Measurements from ENCODE around the gene KMT2C. TPM values are rescaled to one million over a fixed set of nuclear protein-coding genes. Genes with fewer than 3 reads are reported as not detected.

Gene KMT2C
- total and polyA plus RNA-seq, 2 of the 13 experiments (the other 11 are each of a cell fraction or from before 2014, with no cell fraction given) = 7.1 to 14.4 TPM

DNA sequence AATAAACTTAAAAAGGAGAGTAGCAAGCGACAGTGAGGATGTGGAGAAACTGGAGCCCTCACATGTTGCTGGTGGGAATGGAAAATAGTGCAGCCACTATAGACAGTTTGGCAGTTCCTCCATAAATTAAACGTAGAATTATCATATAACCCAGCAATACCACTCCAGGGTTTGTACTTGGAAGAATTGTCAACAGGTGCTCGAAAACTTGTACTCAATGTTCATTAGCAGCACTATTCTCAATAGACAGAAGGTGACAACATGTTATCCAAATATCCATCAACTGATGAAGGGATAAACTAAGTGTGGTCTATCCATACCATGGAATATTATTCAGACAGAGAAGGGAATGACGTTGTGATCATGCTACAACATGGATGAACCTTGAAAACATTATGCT is 338.5 kb downstream of the KMT2C start:
- no peaks in the 10 kb centered on the region for H3K79me2 ChIP-seq (ENCODE audit: insufficient read depth, low read length)
- DNase-seq (ENCODE audit: low spot score) (no peak), ATAC-seq (no peak), FAIRE-seq (no peak)
- POLR2A ChIA-PET = no interaction called here
- H3K9ac ChIP-seq (ENCODE audit: insufficient read depth, low read depth, low read length) = no peak overlapping the region
- BruUV-seq (replicated peaks) = no TSS peak
- no peak overlapping the region for H3K4me3 ChIP-seq (replicated peaks in 1 of 3; ENCODE audit: insufficient read depth in 1 of 3, low read depth in 2 of 3, low read length in 3 of 3)
- no peaks in the 10 kb centered on the region for H3K9me3 ChIP-seq (ENCODE audit: low read length)
- no peak overlapping the region for H3K4me2 ChIP-seq (ENCODE audit: low read depth, low read length)
- no peaks in the 10 kb centered on the region for H3K4me1 ChIP-seq (ENCODE audit: insufficient read depth, low read length)
- H4K20me1 ChIP-seq (ENCODE audit: insufficient read depth, low read length) = no peaks in the 10 kb centered on the region
- TF ChIP-seq ZNF615 (CRISPR knock-in tag; IDR thresholded peaks at IDR 0.05; ENCODE audit: borderline replicate concordance) (no peak), NFE2L2 (IDR thresholded peaks at IDR 0.05; ENCODE audit: low read length) (no peak), EED (CRISPR knock-in tag; IDR thresholded peaks at IDR 0.05) (no peak), MAFF (IDR thresholded peaks at IDR 0.05; ENCODE audit: low read depth, low read length) (no peak), NR2F2 (IDR thresholded peaks at IDR 0.05; ENCODE audit: borderline replicate concordance, low read depth) (no peak), ZNF484 (CRISPR knock-in tag; IDR thresholded peaks at IDR 0.05; ENCODE audit: borderline replicate concordance, low read depth) (no peak), GABPB1 (CRISPR knock-in tag; IDR thresholded peaks at IDR 0.05) (no peak), PTBP1 (IDR thresholded peaks at IDR 0.05; ENCODE audit: low read depth, low read length, poor library complexity, severe bottlenecking) (no peak), HOXA5 (CRISPR knock-in tag; IDR thresholded peaks at IDR 0.05) (no peak), RORA (CRISPR knock-in tag; IDR thresholded peaks at IDR 0.05) (no peak), LCORL (IDR thresholded peaks at IDR 0.05) (no peak), LCORL (CRISPR knock-in tag; IDR thresholded peaks at IDR 0.05) (no peak), ZBTB7A (CRISPR knock-in tag; IDR thresholded peaks at IDR 0.05) (no peak), ZNF782 (CRISPR knock-in tag; IDR thresholded peaks at IDR 0.05; ENCODE audit: borderline replicate concordance) (no peak)
- TF ChIP-seq, protein P1, sequence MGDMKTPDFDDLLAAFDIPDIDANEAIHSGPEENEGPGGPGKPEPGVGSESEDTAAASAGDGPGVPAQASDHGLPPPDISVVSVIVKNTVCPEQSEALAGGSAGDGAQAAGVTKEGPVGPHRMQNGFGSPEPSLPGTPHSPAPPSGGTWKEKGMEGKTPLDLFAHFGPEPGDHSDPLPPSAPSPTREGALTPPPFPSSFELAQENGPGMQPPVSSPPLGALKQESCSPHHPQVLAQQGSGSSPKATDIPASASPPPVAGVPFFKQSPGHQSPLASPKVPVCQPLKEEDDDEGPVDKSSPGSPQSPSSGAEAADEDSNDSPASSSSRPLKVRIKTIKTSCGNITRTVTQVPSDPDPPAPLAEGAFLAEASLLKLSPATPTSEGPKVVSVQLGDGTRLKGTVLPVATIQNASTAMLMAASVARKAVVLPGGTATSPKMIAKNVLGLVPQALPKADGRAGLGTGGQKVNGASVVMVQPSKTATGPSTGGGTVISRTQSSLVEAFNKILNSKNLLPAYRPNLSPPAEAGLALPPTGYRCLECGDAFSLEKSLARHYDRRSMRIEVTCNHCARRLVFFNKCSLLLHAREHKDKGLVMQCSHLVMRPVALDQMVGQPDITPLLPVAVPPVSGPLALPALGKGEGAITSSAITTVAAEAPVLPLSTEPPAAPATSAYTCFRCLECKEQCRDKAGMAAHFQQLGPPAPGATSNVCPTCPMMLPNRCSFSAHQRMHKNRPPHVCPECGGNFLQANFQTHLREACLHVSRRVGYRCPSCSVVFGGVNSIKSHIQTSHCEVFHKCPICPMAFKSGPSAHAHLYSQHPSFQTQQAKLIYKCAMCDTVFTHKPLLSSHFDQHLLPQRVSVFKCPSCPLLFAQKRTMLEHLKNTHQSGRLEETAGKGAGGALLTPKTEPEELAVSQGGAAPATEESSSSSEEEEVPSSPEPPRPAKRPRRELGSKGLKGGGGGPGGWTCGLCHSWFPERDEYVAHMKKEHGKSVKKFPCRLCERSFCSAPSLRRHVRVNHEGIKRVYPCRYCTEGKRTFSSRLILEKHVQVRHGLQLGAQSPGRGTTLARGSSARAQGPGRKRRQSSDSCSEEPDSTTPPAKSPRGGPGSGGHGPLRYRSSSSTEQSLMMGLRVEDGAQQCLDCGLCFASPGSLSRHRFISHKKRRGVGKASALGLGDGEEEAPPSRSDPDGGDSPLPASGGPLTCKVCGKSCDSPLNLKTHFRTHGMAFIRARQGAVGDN (CRISPR knock-in tag; IDR thresholded peaks at IDR 0.05) = no peak
- TF ChIP-seq, protein P2, sequence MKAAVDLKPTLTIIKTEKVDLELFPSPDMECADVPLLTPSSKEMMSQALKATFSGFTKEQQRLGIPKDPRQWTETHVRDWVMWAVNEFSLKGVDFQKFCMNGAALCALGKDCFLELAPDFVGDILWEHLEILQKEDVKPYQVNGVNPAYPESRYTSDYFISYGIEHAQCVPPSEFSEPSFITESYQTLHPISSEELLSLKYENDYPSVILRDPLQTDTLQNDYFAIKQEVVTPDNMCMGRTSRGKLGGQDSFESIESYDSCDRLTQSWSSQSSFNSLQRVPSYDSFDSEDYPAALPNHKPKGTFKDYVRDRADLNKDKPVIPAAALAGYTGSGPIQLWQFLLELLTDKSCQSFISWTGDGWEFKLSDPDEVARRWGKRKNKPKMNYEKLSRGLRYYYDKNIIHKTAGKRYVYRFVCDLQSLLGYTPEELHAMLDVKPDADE (CRISPR knock-in tag; IDR thresholded peaks at IDR 0.05) = no peak
- in situ Hi-C loops (cut with HindIII; ENCODE audit: extremely low pct_ligation_motif_present, low pct_unique_long_range_greater_than_20kb) (no loop called here), intact Hi-C loops (cut with micrococcal nuclease; ENCODE audit: unreplicated experiment) (no loop called here)
- CTCF ChIA-PET (ENCODE audit: low intra/inter-chr PET ratio, low total read pairs) = no interaction called here
- no peak overlapping the region for H2AFZ ChIP-seq (ENCODE audit: low read length)
- H3K27me3 ChIP-seq (ENCODE audit: control insufficient read depth in 1 of 2, insufficient read depth in 2 of 2, low read length in 2 of 2) = no peaks in the 10 kb centered on the region
- H3K27ac ChIP-seq (ENCODE audit: extremely low read length, insufficient read depth, low read length) = no peak overlapping the region
- WGBS (ENCODE audit: low lambda C conversion rate) = 94% methylated on average over 4 of the region's 4 CpGs
- H3K36me3 ChIP-seq (replicated peaks in 1 of 2; ENCODE audit: control insufficient read depth in 1 of 2, insufficient read depth in 2 of 2, low read length in 2 of 2) = no peaks in the 10 kb centered on the region
